Activated T-helper 1 cell treated with anti-CD3 and anti-CD28 coated beads, Interleukin-2, amount 50 U/mL, for 16 hours (primary cell): ENCODE data around the gene OR4C6.

Experiments
- DNase-seq, 2 donors: peaks; one replicate each; pipeline ENCODE4 v3.0.0-alpha.2; 2020; ENCODE audit warnings: low read depth in 1 of 2, low spot score in 1 of 2

OR4C6 gene

DNA sequence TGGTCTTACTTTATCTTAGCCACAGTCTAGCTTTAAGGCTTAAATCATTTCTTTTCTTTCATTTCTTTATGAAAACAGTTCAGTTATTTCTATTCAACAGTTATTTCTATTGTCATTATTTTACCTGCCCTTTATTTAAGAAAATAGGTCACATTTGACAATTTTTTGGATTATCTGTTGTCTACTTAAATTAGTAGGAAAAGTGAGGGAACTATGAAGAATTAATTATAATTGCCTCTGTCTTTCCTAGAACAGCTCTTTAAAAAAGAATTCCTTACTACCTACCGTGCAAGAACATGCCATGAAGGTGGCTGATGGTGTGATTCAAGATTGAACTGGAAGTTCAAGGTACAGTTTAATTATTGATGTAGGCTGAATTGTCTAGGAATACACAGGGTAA lies at the start of gene OR4C6:
Gene OR4C6 (plus strand): TSS at position 301 of the 400 bp plus-strand sequence. CDS start 2,966 bp downstream, outside the sequence.
- no peak for DNase-seq

DNA sequence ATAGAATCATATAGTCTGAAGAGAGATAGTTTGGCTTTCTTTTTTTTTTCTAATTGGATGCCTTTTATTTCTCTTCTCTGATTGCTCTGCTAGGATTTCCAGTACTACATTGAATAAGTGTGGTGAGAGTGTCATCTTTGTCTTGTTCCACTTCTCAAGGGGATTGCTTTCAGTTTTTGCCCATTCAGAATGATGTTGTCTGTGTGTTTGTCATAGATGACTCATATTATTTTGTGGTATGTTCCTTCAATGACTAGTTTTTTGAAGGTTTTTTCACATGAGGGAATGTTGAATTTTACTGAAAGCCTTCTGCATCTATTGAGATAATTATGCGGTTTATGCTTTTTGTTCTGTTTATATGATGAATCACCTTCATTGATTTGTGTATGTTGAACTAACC lies 37.5 kb upstream of the OR4C6 start:
- DNase-seq = no peak

DNA sequence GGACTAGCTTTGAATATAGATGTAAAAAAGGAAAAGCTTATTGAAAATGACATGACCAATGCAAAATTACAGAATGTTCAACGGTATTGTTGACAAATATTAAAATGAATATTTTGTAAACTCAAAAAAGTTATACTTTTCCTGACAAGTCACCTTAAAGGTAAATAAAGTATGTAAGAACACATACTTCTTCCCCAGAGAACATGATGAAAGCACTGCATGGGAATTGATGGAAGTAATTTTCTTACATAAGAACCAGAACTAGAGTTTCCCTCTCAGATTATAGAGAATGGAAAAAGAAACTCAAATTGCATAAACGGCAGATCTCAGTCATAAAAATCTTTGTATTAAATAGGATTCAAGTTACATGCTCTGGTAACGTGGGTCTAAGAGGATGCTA lies 27.2 kb upstream of the OR4C6 start, which contains the start of gene OR4P4:
Gene OR4P4 (plus strand): TSS at position 301 of the 400 bp plus-strand sequence.
- DNase-seq = no peak

DNA sequence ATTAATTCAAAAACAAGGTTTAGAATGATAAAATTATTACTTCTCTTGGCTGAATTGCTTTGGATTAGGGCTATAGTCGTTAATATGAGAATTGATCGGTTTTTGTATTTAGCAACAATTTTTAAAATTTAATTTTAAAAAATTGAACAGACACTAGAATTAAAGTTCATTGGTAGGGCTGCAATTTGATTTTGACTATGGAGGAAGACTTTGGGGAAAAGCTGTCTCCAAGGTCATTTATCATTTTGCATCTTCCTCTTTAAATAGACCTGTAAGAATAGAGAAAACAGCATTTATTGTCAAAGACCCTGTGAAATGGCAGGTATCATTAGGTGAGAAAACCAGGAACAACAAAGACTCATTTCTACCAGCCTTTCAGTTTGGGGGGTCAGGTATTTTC lies 14.0 kb upstream of the OR4C6 start, which contains the start of gene OR4S2:
Gene OR4S2 (plus strand): TSS at position 301 of the 400 bp plus-strand sequence. CDS start 2,577 bp downstream, outside the sequence.
- no peak for DNase-seq

DNA sequence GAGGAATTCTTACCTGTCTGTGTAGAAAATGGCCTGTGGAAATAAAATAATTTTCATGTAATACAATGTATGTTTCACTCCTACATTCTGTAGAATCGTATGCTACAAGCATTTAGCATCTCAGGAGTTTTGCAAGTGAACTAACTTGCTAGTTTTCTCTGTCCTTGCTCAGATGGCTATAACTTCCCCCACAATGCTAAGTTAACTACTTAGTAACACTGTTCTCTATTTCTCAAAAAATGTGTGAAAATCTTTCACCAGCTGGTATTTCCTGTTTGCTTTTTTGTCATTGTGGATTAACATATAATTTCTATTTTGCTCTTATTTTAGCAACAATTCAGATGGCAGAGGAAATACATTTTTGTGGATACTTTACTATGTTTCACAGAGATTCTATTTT lies 9.4 kb upstream of the OR4C6 start:
- DNase-seq = no peak

DNA sequence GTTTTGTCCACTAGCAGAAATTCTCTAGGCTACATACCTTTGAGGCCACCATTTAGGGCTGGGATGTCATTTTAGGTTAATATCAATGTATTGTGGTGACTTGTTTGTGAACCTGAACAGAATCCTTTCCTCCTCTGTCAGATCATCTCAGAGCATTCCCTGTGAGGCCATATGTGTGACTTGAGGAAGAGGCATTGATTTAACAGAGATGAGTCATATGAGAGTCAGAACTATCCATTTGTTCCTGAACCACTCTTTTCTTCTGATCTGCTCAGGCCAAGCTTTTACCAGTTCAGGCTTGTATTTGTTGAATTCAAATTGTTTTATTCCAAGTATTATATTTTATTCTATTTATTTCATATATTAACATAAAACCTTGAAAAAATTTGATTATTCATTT lies 6.9 kb upstream of the OR4C6 start:
- no peak for DNase-seq

DNA sequence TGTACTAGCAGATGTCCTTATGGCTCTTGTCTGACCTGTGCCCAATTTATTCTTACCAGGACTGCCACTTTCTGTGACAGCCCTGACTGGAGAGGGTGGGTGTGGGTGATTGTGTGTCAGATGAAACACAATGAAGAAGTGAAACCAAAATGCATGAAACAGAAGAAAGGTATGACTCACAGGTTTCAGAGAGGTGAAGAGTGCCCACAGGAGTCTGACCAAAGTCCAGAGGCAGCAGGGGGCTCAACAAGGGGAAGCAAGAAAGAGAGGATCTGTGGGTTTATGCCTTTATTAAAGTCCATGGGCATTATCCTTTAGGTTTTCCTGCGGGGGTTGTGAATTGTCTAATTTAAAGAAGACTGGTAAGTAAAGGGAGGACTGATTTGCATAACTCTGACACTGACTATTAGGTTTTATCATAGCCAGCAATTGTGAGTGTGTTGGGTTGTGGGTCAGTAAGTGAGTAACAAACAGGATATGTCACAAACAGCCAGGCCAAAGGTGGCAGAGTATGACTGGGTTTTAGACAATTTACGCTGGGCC lies 3.9 kb upstream of the OR4C6 start:
- DNase-seq = no peak

DNA sequence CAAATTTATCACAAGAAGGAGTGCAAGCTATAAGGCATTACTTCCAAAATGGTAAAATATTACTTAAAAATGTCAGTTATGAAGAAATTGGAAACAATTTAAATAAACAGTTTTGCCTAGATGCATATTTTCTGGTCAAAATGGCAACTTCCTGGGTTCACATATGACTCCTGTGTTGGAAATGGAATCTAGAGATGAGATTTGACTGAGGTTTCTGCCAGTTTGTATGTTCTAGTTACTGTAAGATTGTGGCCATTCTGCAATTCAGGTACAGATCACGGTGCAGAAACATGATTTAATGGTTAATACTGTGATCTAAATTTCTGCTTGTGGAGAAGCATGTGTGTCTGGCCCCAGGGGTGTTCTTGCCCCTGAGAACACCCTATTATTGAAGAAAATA lies 3.4 kb upstream of the OR4C6 start:
- DNase-seq = no peak

DNA sequence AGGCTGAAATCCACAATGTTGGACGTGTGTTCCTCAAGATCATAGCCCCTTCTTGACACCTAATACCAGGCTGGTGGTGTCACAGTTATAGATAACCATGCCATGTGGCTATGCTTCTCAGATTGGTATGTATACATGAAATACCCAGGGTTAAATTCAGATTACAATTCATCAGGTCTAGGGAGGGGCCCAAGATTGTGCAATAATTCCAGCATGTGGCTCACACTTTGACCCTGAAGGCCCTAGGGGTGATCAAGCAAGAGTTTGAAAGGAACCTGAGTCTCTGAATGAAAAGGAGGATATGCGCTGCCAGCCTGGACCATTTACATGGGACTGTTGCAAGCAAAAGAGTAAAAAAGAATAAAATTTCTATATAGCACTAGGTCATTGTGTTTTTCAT lies 7.4 kb downstream of the OR4C6 start:
- no peak for DNase-seq

DNA sequence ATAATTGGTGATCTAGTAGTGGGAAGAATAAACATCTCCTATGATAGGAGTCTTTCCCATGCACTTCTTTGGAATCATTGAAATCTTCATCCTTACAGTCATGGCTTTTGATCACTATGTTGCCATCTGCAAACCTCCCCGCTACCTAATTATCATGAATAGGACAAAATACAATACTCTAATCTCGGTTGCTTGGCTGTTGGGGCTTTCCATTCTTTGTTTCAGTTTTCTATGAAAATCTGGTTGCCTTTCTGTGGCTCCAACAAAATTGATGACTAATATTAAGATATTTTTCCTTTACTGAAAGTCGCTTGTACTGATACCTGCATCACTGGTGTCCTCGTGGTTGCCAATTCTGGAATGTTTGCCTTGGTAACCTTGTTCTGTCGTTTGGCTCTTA lies 11.9 kb downstream of the OR4C6 start:
- no peak for DNase-seq

DNA sequence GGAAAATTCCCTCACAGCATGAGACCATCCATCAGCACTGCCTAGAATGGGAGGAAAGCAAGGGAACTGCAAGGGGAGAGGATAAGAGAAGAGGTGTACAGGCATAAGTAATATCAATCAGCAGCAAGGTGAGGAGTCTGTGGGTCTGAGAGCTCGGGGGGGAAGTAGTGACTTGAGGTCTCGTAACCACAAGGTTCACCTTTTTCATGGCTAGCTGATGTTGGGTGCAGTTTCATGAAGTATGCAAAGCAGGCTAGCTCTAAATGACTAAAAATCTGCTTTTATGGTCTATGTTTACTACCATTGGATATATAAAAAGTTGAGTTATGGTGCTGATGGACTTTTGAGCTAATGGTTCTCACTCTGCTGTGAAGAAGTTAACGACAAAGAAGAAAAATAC lies 35.8 kb downstream of the OR4C6 start:
- no peak for DNase-seq

DNA sequence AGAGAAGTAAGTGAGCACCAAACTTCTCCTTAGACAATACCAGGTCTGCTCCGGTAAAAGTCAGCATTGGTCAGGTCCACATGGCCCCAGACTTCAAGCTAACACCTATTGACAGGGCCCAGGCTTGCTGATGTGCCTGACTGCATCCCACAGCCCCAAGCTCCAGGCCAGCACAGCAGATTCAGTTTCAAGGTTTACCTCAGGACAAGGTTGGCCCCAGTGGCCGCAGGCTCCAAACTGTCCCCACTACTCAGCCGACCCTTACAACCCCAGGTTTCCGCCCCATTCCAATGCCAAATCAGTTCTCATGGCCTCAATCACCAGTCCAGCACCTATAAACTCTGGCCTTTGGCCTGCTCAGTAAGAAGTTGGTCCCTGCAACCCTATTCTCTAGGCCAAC lies 39.4 kb downstream of the OR4C6 start:
- DNase-seq = no peak

DNA sequence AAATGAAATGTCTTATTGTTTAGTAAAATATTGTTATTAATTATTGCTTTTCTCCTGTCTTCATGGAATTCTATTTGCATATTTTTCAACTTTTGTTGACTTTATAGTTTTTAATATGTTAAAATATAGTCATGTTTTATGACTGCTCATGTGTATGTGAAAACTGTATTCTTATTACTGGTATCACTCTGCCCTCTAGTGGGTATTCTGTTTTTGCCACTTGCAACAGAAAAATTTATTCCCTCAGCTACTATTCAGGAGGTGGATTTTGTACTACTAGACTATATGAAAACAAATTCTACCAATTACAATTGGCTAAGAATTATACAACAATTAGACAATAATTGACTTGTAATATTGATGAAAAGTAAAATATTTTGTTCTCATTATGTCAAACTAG lies 45.0 kb downstream of the OR4C6 start:
- no peak for DNase-seq

DNA sequence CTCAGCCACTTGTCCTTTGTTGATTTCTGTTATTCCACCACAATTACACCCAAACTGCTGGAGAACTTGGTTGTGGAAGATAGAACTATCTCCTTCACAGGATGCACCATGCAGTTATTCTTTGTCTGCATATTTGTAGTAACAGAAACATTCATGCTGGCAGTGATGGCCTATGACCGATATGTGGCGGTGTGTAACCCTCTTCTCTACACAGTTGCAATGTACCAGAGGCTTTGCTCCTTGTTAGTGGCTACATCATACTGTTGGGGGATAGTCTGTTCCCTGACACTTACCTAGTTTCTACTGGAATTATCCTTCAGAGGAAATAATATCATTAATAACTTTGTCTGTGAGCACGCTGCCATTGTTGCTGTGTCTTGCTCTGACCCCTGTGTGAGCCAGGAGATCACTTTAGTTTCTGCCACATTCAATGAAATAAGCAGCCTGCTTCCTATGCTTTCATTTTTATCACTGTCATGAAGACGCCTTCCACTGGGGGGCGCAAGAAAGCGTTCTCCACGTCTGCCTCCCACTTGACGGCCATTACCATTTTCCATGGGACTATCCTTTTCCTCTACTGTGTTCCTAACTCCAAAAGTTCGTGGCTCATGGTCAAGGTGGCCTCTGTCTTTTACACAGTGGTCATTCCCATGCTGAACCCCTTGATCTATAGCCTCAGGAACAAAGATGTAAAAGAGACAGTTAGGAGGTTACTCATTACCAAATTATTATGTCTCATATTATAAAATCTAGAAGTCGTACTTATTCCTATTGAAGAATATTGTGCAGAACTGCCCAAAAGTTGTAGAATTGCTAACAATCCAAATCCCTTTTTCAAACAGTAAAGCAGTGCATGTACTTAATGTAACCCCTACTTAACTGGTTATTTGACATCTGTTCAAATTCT lies 53.2 kb downstream of the OR4C6 start:
- DNase-seq = no peak
